GM12872 (cell line): ENCODE results near the gene PALM3.
A peak's percentile ranks its signal among the peaks of the same experiment; 100 is the strongest.

ENCODE experiments used
- CTCF ChIP-seq: IDR thresholded peaks from 3 replicates; pipeline ENCODE4 v1.5.1; 2011; ENCODE audit warnings: low read depth, mild to moderate bottlenecking, low read length, moderate library complexity; ENCODE audit not compliant: insufficient read depth

PALM3 gene

GRCh38 chr19:14031719-14032480 lies 30.0 kb downstream of the PALM3 start, which contains the start of gene IL27RA:
TSS of gene IL27RA (plus strand) at chr19:14031762. CDS start at chr19:14031873, 111 bp downstream.
- peak; percentile 89 for TF ChIP-seq CTCF

GRCh38 chr19:14030997-14031718 lies 30.7 kb downstream of the PALM3 start:
- TF ChIP-seq CTCF, result no peak

GRCh38 chr19:14028901-14029300 lies 33.0 kb downstream of the PALM3 start:
- TF ChIP-seq CTCF, result no peak

- TF ChIP-seq CTCF, result no peak
Observed at GRCh38 chr19:14027856-14028450, 33.9 kb downstream of the PALM3 start, which contains the start of gene RLN3. TSS of gene RLN3 (plus strand) at chr19:14028148. CDS start at chr19:14028205, 57 bp downstream.

- peak; percentile 61 for TF ChIP-seq CTCF
Observed at GRCh38 chr19:14023404-14024235, 38.3 kb downstream of the PALM3 start.

GRCh38 chr19:14022469-14022868 lies 39.4 kb downstream of the PALM3 start:
- no peak for TF ChIP-seq CTCF

- no peak for TF ChIP-seq CTCF
Observed at GRCh38 chr19:14021474-14021873, 40.4 kb downstream of the PALM3 start.
